K562 (cell line): ENCODE data around the gene ANKRD23. TPM values are rescaled to one million over a fixed set of nuclear protein-coding genes. Genes with fewer than 3 reads are reported as not detected.

Experiments
- ATAC-seq: fragments of 200-7000 bp; cut with Tn5 transposase; 3 replicates; pipeline ENCODE4 v1.9.1; 2020; ENCODE audit warnings: moderate library complexity
- BruUV-seq: library from RNA; stranded (reverse); fragments of 400-500 nt; replicated peaks from 2 replicates; lab custom pipeline; 2021; lab: Mats Ljungman, UMichigan
- CTCF ChIA-PET: fragments of 300-600 bp; formaldehyde crosslinking; extraction: SDS; loops from one replicate; lab custom pipeline; 2021; ENCODE audit warnings: low intra/inter-chr PET ratio; lab: Yijun Ruan, JAX
- POLR2A ChIA-PET: fragments of 300-600, 350-650 bp; sonication (Branson Sonifier 250); formaldehyde crosslinking; extraction: SDS; loops from one replicate; lab custom pipeline; 2021; ENCODE audit warnings: antibody characterized with exemption, inconsistent platforms; lab: Yijun Ruan, JAX
- DNase-seq, 4 experiments: peaks; one replicate each; pipeline versions ENCODE4 v3.0.0 to v3.0.0-alpha.2; 2011 to 2018; ENCODE audit warnings: low spot score in 3 of 4, mixed read lengths in 3 of 4; ENCODE audit errors: extremely low read depth in 1 of 4
- FAIRE-seq: peaks from 2 replicates; lab custom pipeline; 2011; peaks lifted over from hg19 to GRCh38; lab: Jason Lieb, UNC
- H2AFZ ChIP-seq: 2 replicates; pipeline ENCODE4 v1.6.0; 2011; ENCODE audit warnings: low read depth, low read length, control low read depth, inconsistent platforms
- H3K27ac ChIP-seq: fragments of 200-600 bp; 3 replicates; pipeline ENCODE4 v1.8.0; 2011; ENCODE audit warnings: low read depth, mild to moderate bottlenecking, control low read depth, inconsistent platforms, low read length, moderate library complexity, mixed read lengths; ENCODE audit errors: extremely low read depth
- H3K27me3 ChIP-seq, 2 experiments: fragments of 300-600 bp in 1 of 2; 2 replicates in 1 of 2; 3 replicates in 1 of 2; pipeline versions ENCODE4 v1.6.0 to v1.8.0; 2011; ENCODE audit warnings: inconsistent platforms in 2 of 2, low read length in 2 of 2, mild to moderate bottlenecking in 1 of 2, mixed read lengths in 1 of 2, moderate library complexity in 1 of 2; ENCODE audit not compliant: control insufficient read depth in 2 of 2, insufficient read depth in 2 of 2
- H3K36me3 ChIP-seq: fragments of 300-600 bp; 3 replicates; pipeline ENCODE4 v1.8.0; 2011; ENCODE audit warnings: mild to moderate bottlenecking, low read length, inconsistent platforms; ENCODE audit not compliant: control insufficient read depth, insufficient read depth
- H3K4me1 ChIP-seq, 2 experiments: fragments of 200-600 bp in 1 of 2; replicated peaks in 1 of 2; 2 replicates in 1 of 2; 3 replicates in 1 of 2; pipeline versions ENCODE4 v1.5.1 to v1.8.0; 2011; ENCODE audit warnings: inconsistent platforms in 2 of 2, low read length in 2 of 2, mild to moderate bottlenecking in 1 of 2, mixed read lengths in 1 of 2, moderate library complexity in 1 of 2; ENCODE audit not compliant: control insufficient read depth in 2 of 2, insufficient read depth in 2 of 2
- H3K4me2 ChIP-seq: 2 replicates; pipeline ENCODE4 v1.6.1; 2011; ENCODE audit warnings: low read length, control low read depth, inconsistent platforms, mixed read lengths; ENCODE audit not compliant: insufficient read depth
- H3K4me3 ChIP-seq: fragments of 200-600 bp; sonication (generic), shearing (Covaris generic); 2 replicates; pipeline ENCODE4 v1.5.1; 2016; ENCODE audit warnings: control low read depth, inconsistent platforms
- H3K79me2 ChIP-seq: fragments of 200-600 bp; 3 replicates; pipeline ENCODE4 v1.8.0; 2011; ENCODE audit warnings: low read length, inconsistent platforms; ENCODE audit not compliant: control insufficient read depth, insufficient read depth
- H3K9ac ChIP-seq, 2 experiments: 2 replicates each; pipeline versions ENCODE4 v1.6.0 to v1.6.1; 2011; ENCODE audit warnings: low read depth in 2 of 2, low read length in 2 of 2, control low read depth in 1 of 2, inconsistent platforms in 1 of 2, mild to moderate bottlenecking in 1 of 2, mixed read lengths in 1 of 2; ENCODE audit not compliant: insufficient read depth in 1 of 2
- H3K9me1 ChIP-seq: one replicate; pipeline ENCODE4 v1.6.0; 2011; ENCODE audit warnings: inconsistent platforms, mild to moderate bottlenecking, low read length, moderate library complexity; ENCODE audit not compliant: control insufficient read depth, insufficient read depth
- H3K9me3 ChIP-seq: replicated peaks from 2 replicates; pipeline ENCODE4 v1.5.1; 2011; ENCODE audit warnings: low read depth, low read length, inconsistent platforms; ENCODE audit not compliant: control insufficient read depth, insufficient read depth
- H4K20me1 ChIP-seq: replicated peaks from 2 replicates; pipeline ENCODE4 v1.6.1; 2011; ENCODE audit warnings: low read length, inconsistent platforms, mixed read lengths; ENCODE audit not compliant: control insufficient read depth, insufficient read depth
- ELF2 ChIP-seq: fragments of 250-450 bp; sonication (Bioruptor Pico); IDR thresholded peaks from 2 replicates; pipeline ENCODE4 v1.5.0; 2021; ENCODE audit warnings: mild to moderate bottlenecking
- HMGN3 ChIP-seq: IDR thresholded peaks from 2 replicates; pipeline ENCODE4 v1.6.1; 2011; ENCODE audit warnings: borderline replicate concordance, low read depth, mild to moderate bottlenecking, mixed read lengths, low read length; ENCODE audit not compliant: insufficient read length; ENCODE audit errors: extremely low read depth
- KLF1 ChIP-seq: fragments of 450-650 bp; IDR thresholded peaks from 2 replicates; pipeline ENCODE4 v1.6.1; 2016; ENCODE audit warnings: missing genetic modification characterization, missing compliant biosample characterization
- NEUROD1 ChIP-seq: fragments of 150-350 bp; IDR thresholded peaks from 2 replicates; pipeline ENCODE4 v1.6.1; 2014; ENCODE audit warnings: borderline replicate concordance, low read length, low read depth; ENCODE audit not compliant: partially characterized antibody
- PHF8 ChIP-seq: fragments of 200-600 bp; sonication (generic); IDR thresholded peaks from 2 replicates; pipeline ENCODE4 v1.6.1; 2012; ENCODE audit warnings: mixed run types, mild to moderate bottlenecking, inconsistent platforms, low read length, moderate library complexity, borderline replicate concordance
- RBBP5 ChIP-seq: fragments of 200-600 bp; sonication (generic); IDR thresholded peaks from 2 replicates; pipeline ENCODE4 v1.6.1; 2012; ENCODE audit warnings: borderline replicate concordance, mild to moderate bottlenecking, low read length, control low read depth, inconsistent platforms; ENCODE audit not compliant: insufficient read depth, poor library complexity, severe bottlenecking
- SAFB ChIP-seq: fragments of 200-400 bp; formaldehyde crosslinking; IDR thresholded peaks from 2 replicates; pipeline ENCODE4 v1.6.1; 2017; ENCODE audit warnings: low read depth, low read length, borderline replicate concordance
- TEAD4 ChIP-seq, 2 experiments: sonication (generic) in 1 of 2; formaldehyde crosslinking in 1 of 2; IDR thresholded peaks; 2 replicates each; pipeline versions ENCODE4 v1.6.1 to v1.8.0; 2012 to 2022; ENCODE audit warnings: borderline replicate concordance in 1 of 2, inconsistent platforms in 1 of 2, low read length in 1 of 2, mild to moderate bottlenecking in 1 of 2, missing genetic modification reagents in 1 of 2
- ZBTB7A ChIP-seq: IDR thresholded peaks from 2 replicates; pipeline ENCODE4 v1.6.1; 2011; ENCODE audit warnings: low read depth, mild to moderate bottlenecking, low read length, moderate library complexity, borderline replicate concordance; ENCODE audit not compliant: control insufficient read depth
- ZNF217 ChIP-seq: sonication (generic); formaldehyde crosslinking; IDR thresholded peaks from 2 replicates; pipeline ENCODE4 v1.8.0; 2022; ENCODE audit warnings: mild to moderate bottlenecking, missing genetic modification reagents
- WGBS: fragments of 100-300 bp; shearing (Covaris generic); methylation state at CpG from one replicate; pipeline ENCODE4 v1.1.6; 2016; ENCODE audit warnings: low coverage, mixed read lengths; ENCODE audit not compliant: insufficient coverage; ENCODE audit errors: missing lambda C conversion rate; 5-methylcytosine and 5-hydroxymethylcytosine counted together
- in situ Hi-C: fragments of 300-500 bp; cut with MboI; formaldehyde crosslinking; loops from 4 replicates; pipeline ENCODE4 v1.15.0; 2018; ENCODE audit warnings: inconsistent platforms, mixed read lengths
- intact Hi-C: fragments of 100-400 bp; cut with micrococcal nuclease; formaldehyde crosslinking; loops from 2 replicates; pipeline ENCODE4 v1.14.2; 2022
- polyA plus RNA-seq, 8 experiments: library from polyadenylated mRNA; depleted of rRNA in 4 of 8; stranded (reverse) in 5 of 8; unstranded in 3 of 8; fragments of >200 nt; fragmentation: Nextera tagmentation in 2 of 8; fragmentation: Illumina TruSeq in 1 of 8; extraction: Ambion mirVana in 2 of 8; extraction: Trizol in 1 of 8; gene quantifications; 2 replicates each; pipeline versions ENCODE4 v1.2.1 to v1.2.3, GENCODE V29; 2011 to 2014; ENCODE audit warnings: inconsistent platforms in 1 of 8, missing spikeins in 1 of 8
- total RNA-seq, 7 experiments: library from RNA; depleted of rRNA in 6 of 7; stranded (reverse); fragments of >200 nt in 6 of 7; fragmentation: Illumina TruSeq in 2 of 7; extraction: Trizol in 2 of 7; gene quantifications; 2 replicates each; pipeline versions ENCODE4 v1.2.1 to v1.2.3, GENCODE V29; 2011 to 2021; ENCODE audit warnings: low replicate concordance in 1 of 7
- TF ChIP-seq, protein P1 (sequence below), 2 experiments: IDR thresholded peaks; 2 replicates each; pipeline ENCODE4 v1.6.1; 2011; ENCODE audit warnings: borderline replicate concordance in 1 of 2, control low read depth in 1 of 2, low read depth in 1 of 2, low read length in 1 of 2, mild to moderate bottlenecking in 1 of 2, mixed read lengths in 1 of 2, moderate library complexity in 1 of 2; ENCODE audit not compliant: insufficient read depth in 1 of 2, insufficient read length in 1 of 2, poor library complexity in 1 of 2, severe bottlenecking in 1 of 2; ENCODE audit errors: extremely low read depth in 1 of 2
- TF ChIP-seq, protein P2 (sequence below): fragments of 200-800 bp; sonication (Bioruptor generic); IDR thresholded peaks from 2 replicates; pipeline ENCODE4 v1.6.1; 2017; ENCODE audit warnings: missing genetic modification characterization, missing compliant biosample characterization
- TF ChIP-seq, protein P3 (sequence below), 2 experiments: fragments of 450-650 bp; conservative IDR thresholded peaks; 2 replicates each; pipeline ENCODE4 v1.6.1; 2017; ENCODE audit warnings: mild to moderate bottlenecking in 2 of 2, moderate library complexity in 2 of 2

The ANKRD23 gene
- total and polyA plus RNA-seq, 9 of the 15 experiments (the other 6 are each of a cell fraction or from before 2014, with no cell fraction given), result 0.32 to 4.8 (median 2.8) TPM

DNA sequence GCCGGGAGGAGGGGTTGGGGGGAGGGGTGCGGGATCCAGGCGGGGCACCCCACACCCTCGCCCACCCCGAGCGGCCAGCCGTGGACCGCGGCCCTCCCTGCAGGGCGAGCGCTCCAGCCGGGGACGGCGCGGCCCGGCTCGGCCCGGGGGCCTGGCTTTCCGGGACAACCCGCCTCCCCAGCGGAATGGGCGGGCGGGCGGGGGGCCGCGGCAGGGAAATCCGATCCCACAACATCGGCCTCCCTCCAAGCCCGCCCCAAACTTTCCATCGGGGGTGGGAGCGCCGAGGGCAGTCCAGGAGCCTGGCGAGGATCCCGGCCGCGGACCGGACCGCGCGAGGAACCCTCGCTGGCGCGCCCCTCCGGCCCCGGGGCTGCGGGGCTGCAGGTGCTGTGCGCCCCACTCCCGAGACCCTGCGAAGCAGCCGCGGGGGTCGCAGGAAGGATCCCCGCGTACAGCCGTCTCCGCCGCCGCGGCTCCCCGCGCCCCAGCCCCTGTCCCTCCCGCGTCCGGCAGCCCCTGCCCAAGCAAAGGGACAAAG lies 25.5 kb upstream of the ANKRD23 start:
- DNase-seq, result peak in 3 of 4 experiments; percentile 71 to 77 (median 74)
- Histone ChIP-seq H4K20me1 (peaks cover 16% of the 10 kb centered on the region; the same call in 1 of the 2 replicates), H3K36me3 (peaks cover 43% of the 10 kb centered on the region), H3K27me3 (no peaks in the 10 kb centered on the region), H3K9me3 (no peaks in the 10 kb centered on the region), H3K4me1 (peaks cover 34 to 88% of the 10 kb centered on the region in 2 experiments), H3K9ac (peak overlapping the region; percentile 90 to 100), H3K79me2 (peaks cover 83% of the 10 kb centered on the region), H3K27ac (peak overlapping the region; percentile 95), H3K4me2 (peak overlapping the region; percentile 93; the same call in 1 of the 2 replicates), H3K4me3 (peak overlapping the region; percentile 97), H3K9me1 (peaks cover 8% of the 10 kb centered on the region), H2AFZ (peak overlapping the region; percentile 71; the same call in 1 of the 2 replicates)
- BruUV-seq, result no TSS peak
- in situ Hi-C loops, result loop anchor here (25.0 kb wide), 1 partner anchor 243 kb away; the partner anchor contains the start of gene ANKRD36
- peak; percentile 47 for ATAC-seq
- ChIA-PET CTCF (interaction anchor here (0.6 to 1.5 kb wide), 2 partner anchors 82 to 91 kb away, joined by 3 to 5 read pairs; no protein-coding TSS in a partner anchor), POLR2A (interaction anchor here (1.2 to 2.7 kb wide), 3 partner anchors 11 to 85 kb away, joined by 4 to 20 read pairs (median 6); partner anchors contain the start of gene ANKRD39)
- FAIRE-seq, result no peak
- intact Hi-C loops, result no loop called here
- WGBS, result 0% methylated on average over 2 of the region's 64 CpGs
- TF ChIP-seq KLF1 (tag) (no peak), SAFB (0 out of 2 replicates have a peak, but pooled peaks have one; percentile 8), HMGN3 (peak; percentile 21), PHF8 (0 out of 2 replicates have a peak, but pooled peaks have one; percentile 7), TEAD4 (IDR thresholded peaks at IDR 0.05; ENCODE audit: low read length) (0 out of 2 replicates have a peak, but pooled peaks have one; percentile 2), TEAD4 (CRISPR knock-in tag; IDR thresholded peaks at IDR 0.05; ENCODE audit: borderline replicate concordance) (no peak), ELF2 (0 out of 2 replicates have a peak, but pooled peaks have one; percentile 39), RBBP5 (peak; percentile 58), ZBTB7A (peak; percentile 49; the same call in 1 of the 2 replicates), ZNF217 (CRISPR knock-in tag) (no peak), NEUROD1 (peak; percentile 70)
- TF ChIP-seq, protein P1, sequence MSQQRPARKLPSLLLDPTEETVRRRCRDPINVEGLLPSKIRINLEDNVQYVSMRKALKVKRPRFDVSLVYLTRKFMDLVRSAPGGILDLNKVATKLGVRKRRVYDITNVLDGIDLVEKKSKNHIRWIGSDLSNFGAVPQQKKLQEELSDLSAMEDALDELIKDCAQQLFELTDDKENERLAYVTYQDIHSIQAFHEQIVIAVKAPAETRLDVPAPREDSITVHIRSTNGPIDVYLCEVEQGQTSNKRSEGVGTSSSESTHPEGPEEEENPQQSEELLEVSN (IDR thresholded peaks at IDR 0.05; ENCODE audit: borderline replicate concordance in 1 of 2, extremely low read depth in 1 of 2, insufficient read depth in 1 of 2, insufficient read length in 1 of 2, low read depth in 1 of 2, low read length in 1 of 2, poor library complexity in 1 of 2, severe bottlenecking in 1 of 2), result peak in 1 of 2 experiments; percentile 0
- TF ChIP-seq, protein P2, sequence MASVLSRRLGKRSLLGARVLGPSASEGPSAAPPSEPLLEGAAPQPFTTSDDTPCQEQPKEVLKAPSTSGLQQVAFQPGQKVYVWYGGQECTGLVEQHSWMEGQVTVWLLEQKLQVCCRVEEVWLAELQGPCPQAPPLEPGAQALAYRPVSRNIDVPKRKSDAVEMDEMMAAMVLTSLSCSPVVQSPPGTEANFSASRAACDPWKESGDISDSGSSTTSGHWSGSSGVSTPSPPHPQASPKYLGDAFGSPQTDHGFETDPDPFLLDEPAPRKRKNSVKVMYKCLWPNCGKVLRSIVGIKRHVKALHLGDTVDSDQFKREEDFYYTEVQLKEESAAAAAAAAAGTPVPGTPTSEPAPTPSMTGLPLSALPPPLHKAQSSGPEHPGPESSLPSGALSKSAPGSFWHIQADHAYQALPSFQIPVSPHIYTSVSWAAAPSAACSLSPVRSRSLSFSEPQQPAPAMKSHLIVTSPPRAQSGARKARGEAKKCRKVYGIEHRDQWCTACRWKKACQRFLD, result peak; percentile 66; the same call in 1 of the 2 replicates
- TF ChIP-seq, protein P3, sequence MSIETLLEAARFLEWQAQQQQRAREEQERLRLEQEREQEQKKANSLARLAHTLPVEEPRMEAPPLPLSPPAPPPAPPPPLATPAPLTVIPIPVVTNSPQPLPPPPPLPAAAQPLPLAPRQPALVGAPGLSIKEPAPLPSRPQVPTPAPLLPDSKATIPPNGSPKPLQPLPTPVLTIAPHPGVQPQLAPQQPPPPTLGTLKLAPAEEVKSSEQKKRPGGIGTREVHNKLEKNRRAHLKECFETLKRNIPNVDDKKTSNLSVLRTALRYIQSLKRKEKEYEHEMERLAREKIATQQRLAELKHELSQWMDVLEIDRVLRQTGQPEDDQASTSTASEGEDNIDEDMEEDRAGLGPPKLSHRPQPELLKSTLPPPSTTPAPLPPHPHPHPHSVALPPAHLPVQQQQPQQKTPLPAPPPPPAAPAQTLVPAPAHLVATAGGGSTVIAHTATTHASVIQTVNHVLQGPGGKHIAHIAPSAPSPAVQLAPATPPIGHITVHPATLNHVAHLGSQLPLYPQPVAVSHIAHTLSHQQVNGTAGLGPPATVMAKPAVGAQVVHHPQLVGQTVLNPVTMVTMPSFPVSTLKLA (conservative IDR thresholded peaks at IDR 0.05), result 0 out of 4 replicates have a peak, but pooled peaks of 1 of the 2 experiments have one; percentile 32
